Activated T-cell treated with anti-CD3 and anti-CD28 coated beads for 24 hours (primary cell): ENCODE data around the gene CACNA2D4.

Source experiments
- DNase-seq: peaks from one replicate; pipeline ENCODE4 v3.0.0-alpha.2; 2020; ENCODE audit warnings: low read depth

CACNA2D4 gene

GRCh38 chr12:1778911-1779310, 139.5 kb downstream of the CACNA2D4 start:
- DNase-seq = no peak

- no peak for DNase-seq
These were observed 140.7 kb downstream of the CACNA2D4 start for GRCh38 chr12:1777798-1778197.

- DNase-seq = no peak
These were observed 142.1 kb downstream of the CACNA2D4 start for GRCh38 chr12:1776170-1776921.

GRCh38 chr12:1773937-1774655, 144.4 kb downstream of the CACNA2D4 start:
- DNase-seq = no peak

GRCh38 chr12:1769809-1770494, 148.5 kb downstream of the CACNA2D4 start:
- DNase-seq = no peak

- no peak for DNase-seq
These were observed 149.8 kb downstream of the CACNA2D4 start for GRCh38 chr12:1768615-1769014.

GRCh38 chr12:1767407-1768090, 150.9 kb downstream of the CACNA2D4 start:
- DNase-seq = no peak

GRCh38 chr12:1766110-1766509, 152.3 kb downstream of the CACNA2D4 start:
- no peak for DNase-seq

- no peak for DNase-seq
These were observed 155.3 kb downstream of the CACNA2D4 start for GRCh38 chr12:1763153-1763552.

GRCh38 chr12:1761857-1762256, 156.6 kb downstream of the CACNA2D4 start:
- no peak for DNase-seq

- no peak for DNase-seq
These were observed 157.7 kb downstream of the CACNA2D4 start for GRCh38 chr12:1760566-1761382.

- DNase-seq = no peak
These were observed 159.6 kb downstream of the CACNA2D4 start for GRCh38 chr12:1758887-1759286.

GRCh38 chr12:1758376-1758775, 160.1 kb downstream of the CACNA2D4 start:
- no peak for DNase-seq

- DNase-seq = no peak
These were observed 168.2 kb downstream of the CACNA2D4 start for GRCh38 chr12:1750300-1750699.

- DNase-seq = no peak
These were observed 169.4 kb downstream of the CACNA2D4 start for GRCh38 chr12:1749019-1749418.

- DNase-seq = no peak
These were observed 170.8 kb downstream of the CACNA2D4 start for GRCh38 chr12:1747609-1748008.

- no peak for DNase-seq
These were observed 173.5 kb downstream of the CACNA2D4 start for GRCh38 chr12:1744932-1745331.
